WTC11 (cell line): ENCODE results near the gene DCHS2.
"Not testable (repeated sequence)": the region's sequence is repeated elsewhere in the genome, so short reads cannot be mapped to it uniquely, and the experiment has no call there.

Source experiments
- CREB1 ChIP-seq: sonication (generic); formaldehyde crosslinking; IDR thresholded peaks from 2 replicates; pipeline ENCODE4 v1.8.0; 2023; ENCODE audit warnings: mild to moderate bottlenecking, missing genetic modification reagents
- CTCF ChIP-seq: fragments of 200-600 bp; IDR thresholded peaks from 2 replicates; pipeline ENCODE4 v1.8.0; 2022; ENCODE audit warnings: antibody characterized with exemption
- ETV6 ChIP-seq: sonication (generic); formaldehyde crosslinking; IDR thresholded peaks from 2 replicates; pipeline ENCODE4 v1.8.1; 2022; ENCODE audit warnings: mild to moderate bottlenecking, missing genetic modification reagents
- FOXP4 ChIP-seq: sonication (generic); formaldehyde crosslinking; IDR thresholded peaks from 2 replicates; pipeline ENCODE4 v1.8.0; 2022; ENCODE audit warnings: mild to moderate bottlenecking, missing genetic modification reagents
- NFE2L1 ChIP-seq: sonication (generic); formaldehyde crosslinking; IDR thresholded peaks from 2 replicates; pipeline ENCODE4 v1.8.1; 2023; ENCODE audit warnings: missing genetic modification reagents
- USF1 ChIP-seq: sonication (generic); formaldehyde crosslinking; IDR thresholded peaks from 2 replicates; pipeline ENCODE4 v1.8.0; 2022; ENCODE audit warnings: mild to moderate bottlenecking, missing genetic modification reagents
- ZNF121 ChIP-seq: sonication (generic); formaldehyde crosslinking; IDR thresholded peaks from 2 replicates; pipeline ENCODE4 v1.8.0; 2023; ENCODE audit warnings: missing genetic modification reagents
- ZSCAN18 ChIP-seq: fragments of 250-450 bp; sonication (Bioruptor Pico); IDR thresholded peaks from 2 replicates; pipeline ENCODE4 v2.1.2; 2022; ENCODE audit warnings: mild to moderate bottlenecking, moderate library complexity

GRCh38 chr4:154217384-154217783 is 274.2 kb downstream of the DCHS2 start:
- not testable (repeated sequence) for TF ChIP-seq ETV6 (CRISPR knock-in tag); CTCF; ZSCAN18 (CRISPR knock-in tag); USF1 (CRISPR knock-in tag); ZNF121 (CRISPR knock-in tag); CREB1; NFE2L1 (CRISPR knock-in tag); FOXP4 (CRISPR knock-in tag)
